Endothelial cell of umbilical vein (primary cell): Measurements from ENCODE around the gene GRID1. TPM values are rescaled to one million over a fixed set of nuclear protein-coding genes. Genes with fewer than 3 reads are reported as not detected.

Source experiments
- BruUV-seq: library from RNA; stranded (reverse); fragments of 400-500 nt; replicated peaks from 2 replicates; lab custom pipeline; 2021; lab: Mats Ljungman, UMichigan
- CTCF ChIA-PET: fragments of 300-600, 350-600 bp; sonication (Branson Sonifier 250); formaldehyde crosslinking; loops from one replicate; lab custom pipeline; 2021; ENCODE audit warnings: antibody characterized with exemption, inconsistent platforms; lab: Charles Lee
- POLR2A ChIA-PET: fragments of 300-600, 350-600 bp; sonication (Branson Sonifier 250); formaldehyde crosslinking; loops from one replicate; lab custom pipeline; 2021; ENCODE audit warnings: antibody characterized with exemption, inconsistent platforms; lab: Charles Lee
- DNase-seq: peaks from one replicate; pipeline ENCODE4 v3.0.0-alpha.2; 2011; ENCODE audit warnings: low read depth, low spot score
- FAIRE-seq: peaks from 2 replicates; lab custom pipeline; 2011; peaks lifted over from hg19 to GRCh38; lab: Jason Lieb, UNC
- H2AFZ ChIP-seq: 2 replicates; pipeline ENCODE4 v1.6.0; 2012; ENCODE audit warnings: low read depth, low read length, control low read depth, inconsistent platforms
- H3K27ac ChIP-seq: 2 replicates; pipeline ENCODE4 v1.5.1; 2011; ENCODE audit warnings: low read depth, mild to moderate bottlenecking, control low read depth, low read length, moderate library complexity; ENCODE audit not compliant: insufficient read depth
- H3K27me3 ChIP-seq, 2 experiments: 2 replicates each; pipeline versions ENCODE4 v1.6.0 to v1.6.1; 2011; ENCODE audit warnings: low read length in 2 of 2, mixed read lengths in 1 of 2; ENCODE audit not compliant: control insufficient read depth in 2 of 2, insufficient read depth in 2 of 2
- H3K36me3 ChIP-seq, 2 experiments: 2 replicates in 1 of 2; 3 replicates in 1 of 2; pipeline ENCODE4 v1.5.1; 2011; ENCODE audit warnings: low read length in 2 of 2, mild to moderate bottlenecking in 1 of 2, moderate library complexity in 1 of 2; ENCODE audit not compliant: control insufficient read depth in 2 of 2, insufficient read depth in 2 of 2; ENCODE audit errors: extremely low read depth in 1 of 2
- H3K4me1 ChIP-seq: 3 replicates; pipeline ENCODE4 v1.5.1; 2011; ENCODE audit warnings: mild to moderate bottlenecking, low read length; ENCODE audit not compliant: control insufficient read depth, insufficient read depth; ENCODE audit errors: extremely low read depth
- H3K4me2 ChIP-seq: 2 replicates; pipeline ENCODE4 v1.6.1; 2011; ENCODE audit warnings: low read length, control low read depth, mixed read lengths; ENCODE audit not compliant: insufficient read depth
- H3K4me3 ChIP-seq, 3 experiments: fragments of 200-600 bp in 1 of 3; sonication (generic), shearing (Covaris generic) in 1 of 3; replicated peaks in 1 of 3; 2 replicates each; pipeline ENCODE4 v1.5.1; 2011 to 2016; ENCODE audit warnings: control low read depth in 3 of 3, low read length in 3 of 3, mild to moderate bottlenecking in 2 of 3, inconsistent platforms in 1 of 3, low read depth in 1 of 3, moderate library complexity in 1 of 3; ENCODE audit not compliant: insufficient read depth in 1 of 3
- H3K79me2 ChIP-seq: 2 replicates; pipeline ENCODE4 v1.6.0; 2012; ENCODE audit warnings: low read length, inconsistent platforms; ENCODE audit not compliant: control insufficient read depth, insufficient read depth
- H3K9ac ChIP-seq: replicated peaks from 2 replicates; pipeline ENCODE3; 2011; ENCODE audit warnings: low read length, control low read depth; ENCODE audit not compliant: insufficient read depth; ENCODE audit errors: extremely low read depth
- H3K9me1 ChIP-seq: replicated peaks from 3 replicates; pipeline ENCODE4 v1.6.0; 2011; ENCODE audit warnings: mild to moderate bottlenecking, low read length; ENCODE audit not compliant: control insufficient read depth, insufficient read depth; ENCODE audit errors: extremely low read depth
- H3K9me3 ChIP-seq: replicated peaks from 2 replicates; pipeline ENCODE4 v1.5.1; 2012; ENCODE audit warnings: low read length, inconsistent platforms; ENCODE audit not compliant: control insufficient read depth, insufficient read depth
- H4K20me1 ChIP-seq: replicated peaks from 2 replicates; pipeline ENCODE3; 2011; ENCODE audit warnings: mild to moderate bottlenecking, low read length; ENCODE audit not compliant: control insufficient read depth, insufficient read depth; ENCODE audit errors: extremely low read depth
- CTCF ChIP-seq, 2 donors: IDR thresholded peaks; 1 replicate in 1 of 2; 2 replicates in 1 of 2; pipeline ENCODE4 v1.5.1; 2011; ENCODE audit warnings: low read length in 2 of 2, mild to moderate bottlenecking in 2 of 2, moderate library complexity in 2 of 2, control low read depth in 1 of 2, inconsistent platforms in 1 of 2, low read depth in 1 of 2; ENCODE audit not compliant: insufficient read depth in 1 of 2; ENCODE audit errors: extremely low read depth in 1 of 2
- EZH2 ChIP-seq: IDR thresholded peaks from 2 replicates; pipeline ENCODE4 v1.6.1; 2012; ENCODE audit warnings: borderline replicate concordance, low read depth, mild to moderate bottlenecking, moderate library complexity, low read length, inconsistent platforms; ENCODE audit not compliant: severe bottlenecking
- FOS ChIP-seq: IDR thresholded peaks from 2 replicates; pipeline ENCODE4 v1.6.1; 2011; ENCODE audit warnings: mild to moderate bottlenecking, low read length, moderate library complexity, borderline replicate concordance; ENCODE audit not compliant: insufficient read depth
- GATA2 ChIP-seq: IDR thresholded peaks from 2 replicates; pipeline ENCODE4 v1.7.0; 2011; ENCODE audit warnings: low read depth, mild to moderate bottlenecking, moderate library complexity, mixed read lengths, low read length; ENCODE audit not compliant: insufficient read length, insufficient read depth
- JUN ChIP-seq: IDR thresholded peaks from 2 replicates; pipeline ENCODE4 v1.6.1; 2011; ENCODE audit warnings: borderline replicate concordance, low read depth; ENCODE audit not compliant: insufficient read length, insufficient read depth
- MAX ChIP-seq: IDR thresholded peaks from 2 replicates; pipeline ENCODE4 v1.6.1; 2011; ENCODE audit not compliant: insufficient read depth, insufficient read length
- MYC ChIP-seq: IDR thresholded peaks from one replicate; pipeline ENCODE4 v1.6.1; 2011; ENCODE audit warnings: mild to moderate bottlenecking, low read depth, low read length
- POLR2A ChIP-seq: IDR thresholded peaks from 2 replicates; pipeline ENCODE4 v1.6.1; 2012; ENCODE audit warnings: low read depth, mild to moderate bottlenecking, control low read depth, low read length
- POLR2AphosphoS5 ChIP-seq: IDR thresholded peaks from 2 replicates; pipeline ENCODE4 v1.6.1; 2012; ENCODE audit warnings: low read depth, mild to moderate bottlenecking, control low read depth, low read length, moderate library complexity; ENCODE audit not compliant: insufficient read depth
- dilution Hi-C: fragments of 300-500 bp; cut with MboI; formaldehyde crosslinking; loops from one replicate; pipeline ENCODE4 v1.15.0; 2019; ENCODE audit warnings: low sequenced_read_pairs; ENCODE audit not compliant: extremely low pct_ligation_motif_present
- intact Hi-C: fragments of 100-400 bp; cut with micrococcal nuclease; formaldehyde crosslinking; loops from one replicate; pipeline ENCODE4 v1.10.0; 2022
- polyA plus RNA-seq, 4 experiments: library from polyadenylated mRNA; depleted of rRNA in 3 of 4; stranded (reverse) in 3 of 4; unstranded in 1 of 4; fragments of >200 nt; gene quantifications; 2 replicates each; pipeline versions ENCODE4 v1.2.1 to v1.2.3, GENCODE V29; 2011 to 2012; ENCODE audit warnings: missing spikeins in 1 of 4
- total RNA-seq: library from RNA; stranded (reverse); gene quantifications from 2 replicates; pipeline ENCODE4 v1.2.3, GENCODE V29; 2021

Gene GRID1
- total and polyA plus RNA-seq, 2 donors (not counting 3 experiments of a cell fraction or from before 2014, with no cell fraction given) = not detected

- TF ChIP-seq GATA2 (no peak), CTCF (IDR thresholded peaks at IDR 0.05; ENCODE audit: extremely low read depth in 1 of 2, insufficient read depth in 1 of 2, low read depth in 1 of 2, low read length in 2 of 2) (no peak), POLR2A (no peak), FOS (no peak), JUN (no peak), MAX (no peak), EZH2 (no peak), MYC (no peak), POLR2AphosphoS5 (no peak)
- no peak overlapping the region for H2AFZ ChIP-seq
- no peak overlapping the region for H3K4me3 ChIP-seq
- H3K27me3 ChIP-seq = no peaks in the 10 kb centered on the region
- dilution Hi-C loops = no loop called here
- H3K9me3 ChIP-seq = no peaks in the 10 kb centered on the region
- no peaks in the 10 kb centered on the region for H3K79me2 ChIP-seq
- H3K9me1 ChIP-seq = no peaks in the 10 kb centered on the region
- no TSS peak for BruUV-seq
- H3K9ac ChIP-seq = no peak overlapping the region
- H3K4me1 ChIP-seq = no peaks in the 10 kb centered on the region
- intact Hi-C loops = loop anchor here (5.0 kb wide), 1 partner anchor 116 kb away; no protein-coding TSS in a partner anchor
- no peak for FAIRE-seq
- H4K20me1 ChIP-seq = no peaks in the 10 kb centered on the region
- H3K36me3 ChIP-seq = no peaks in the 10 kb centered on the region
- no peak overlapping the region for H3K27ac ChIP-seq
- no peak for DNase-seq
- ChIA-PET CTCF (no interaction called here), POLR2A (no interaction called here)
- no peak overlapping the region for H3K4me2 ChIP-seq
Measured at GRCh38 chr10:86261470-86261869, 105.1 kb downstream of the GRID1 start.
